Right cardiac atrium (tissue), 5 donors: ENCODE data around the gene UNC5A. TPM values are rescaled to one million over a fixed set of nuclear protein-coding genes. Genes with fewer than 3 reads are reported as not detected.
A peak's percentile ranks its signal among the peaks of the same experiment; 100 is the strongest.

Source experiments
- ATAC-seq, 2 donors: fragments of 200-7000 bp; cut with Tn5 transposase; one replicate each; pipeline versions ENCODE4 v1.8.0 to v1.9.1; 2020; ENCODE audit warnings: moderate library complexity in 2 of 2, mild to moderate bottlenecking in 1 of 2
- DNase-seq, 3 donors: peaks; one replicate each; pipeline ENCODE4 v3.0.0-alpha.2; 2020
- H3K27ac ChIP-seq: one replicate; pipeline ENCODE4 v1.5.1; 2013; ENCODE audit warnings: mild to moderate bottlenecking, low read length, control low read depth, moderate library complexity
- H3K27me3 ChIP-seq: one replicate; pipeline ENCODE4 v1.6.1; 2013; ENCODE audit not compliant: control insufficient read depth, insufficient read depth
- H3K4me1 ChIP-seq: one replicate; pipeline ENCODE4 v1.6.1; 2013; ENCODE audit warnings: low read length; ENCODE audit not compliant: control insufficient read depth, insufficient read depth
- H3K4me3 ChIP-seq: one replicate; pipeline ENCODE4 v1.5.1; 2013; ENCODE audit warnings: low read length, control low read depth
- H3K9me3 ChIP-seq: one replicate; pipeline ENCODE4 v1.6.1; 2013; ENCODE audit warnings: low read length; ENCODE audit not compliant: control insufficient read depth
- WGBS: extraction: QIAGEN DNeasy Blood & Tissue Kit; methylation state at CpG from one replicate; pipeline ENCODE4 v1.1.7; 2013; 5-methylcytosine and 5-hydroxymethylcytosine counted together
- intact Hi-C, 4 donors: fragments of 100-400 bp; cut with DNase I; formaldehyde crosslinking; loops; one replicate each; pipeline versions ENCODE4 v1.11.0 to v1.14.0; 2022 to 2023
- polyA plus RNA-seq: library from polyadenylated mRNA; stranded (reverse); fragments of 200-250 nt; gene quantifications from one replicate; pipeline ENCODE4 v1.2.3, GENCODE V29; 2013
- total RNA-seq, 4 donors: library from RNA; stranded (reverse); fragmentation: NEBNext Ultra II Directional; extraction: Animal tissue kit (Norgen Biotek cat#: 25700); gene quantifications; one replicate each; pipeline ENCODE4 v1.2.1, GENCODE V29; 2021
- donor health status: healthy with polysubstance abuse.
- donor health status: DM: no; HTN: yes; CAD: no.
- donor health status: DM: no; HTN: no; CAD: no.
- donor health status: DM: no; HTN: yes; CAD: no; lungs with severe emphysema.
- donor health status: DM: yes; HTN: yes; CAD: no.

Gene UNC5A
- total and polyA plus RNA-seq, 5 donors = 0.17 to 0.85 (median 0.62) TPM

GRCh38 chr5:176803068-176803942, 7.1 kb upstream of the UNC5A start:
- Histone ChIP-seq H3K4me3 (no peak overlapping the region), H3K27ac (no peak overlapping the region), H3K27me3 (no peaks in the 10 kb centered on the region), H3K9me3 (no peaks in the 10 kb centered on the region), H3K4me1 (no peaks in the 10 kb centered on the region)
- 58% methylated on average over 24 of the region's 24 CpGs for WGBS
- DNase-seq (no peak), ATAC-seq (no peak)
- intact Hi-C loops = no loop called here

GRCh38 chr5:176803943-176804498, 6.3 kb upstream of the UNC5A start:
- intact Hi-C loops = no loop called here
- Histone ChIP-seq H3K4me3 (no peak overlapping the region), H3K9me3 (no peaks in the 10 kb centered on the region), H3K4me1 (no peaks in the 10 kb centered on the region), H3K27me3 (no peaks in the 10 kb centered on the region), H3K27ac (no peak overlapping the region)
- 44% methylated on average over 8 of the region's 8 CpGs for WGBS
- DNase-seq (no peak), ATAC-seq (no peak)

GRCh38 chr5:176806137-176806536, 4.2 kb upstream of the UNC5A start:
- Histone ChIP-seq H3K27ac (no peak overlapping the region), H3K4me3 (no peak overlapping the region), H3K27me3 (no peaks in the 10 kb centered on the region), H3K4me1 (no peaks in the 10 kb centered on the region), H3K9me3 (no peaks in the 10 kb centered on the region)
- 0% methylated on average over 1 of the region's 1 CpG for WGBS
- ATAC-seq (no peak), DNase-seq (no peak)
- intact Hi-C loops = no loop called here

GRCh38 chr5:176809544-176810080, 747 bp upstream of the UNC5A start:
- no peak for ATAC-seq
- DNase-seq = peak in 1 of 3 donors; percentile 23
- Histone ChIP-seq H3K4me1 (no peaks in the 10 kb centered on the region), H3K9me3 (no peaks in the 10 kb centered on the region), H3K27me3 (no peaks in the 10 kb centered on the region), H3K4me3 (peak overlapping the region; percentile 45), H3K27ac (no peak overlapping the region)
- WGBS = under 1% methylated on average over 48 of the region's 48 CpGs
- intact Hi-C loops = loop anchor here in 1 of 4 donors (5.0 kb wide), 1 partner anchor 147 kb away; no protein-coding TSS in a partner anchor

GRCh38 chr5:176810687-176811501, 535 bp downstream of the UNC5A start:
- 3% methylated on average over 68 of the region's 68 CpGs for WGBS
- DNase-seq (peak in 1 of 3 donors; percentile 37), ATAC-seq (peak in 1 of 2 donors; percentile 8)
- peak overlapping the region; percentile 45 for H3K4me3 ChIP-seq
- H3K27ac ChIP-seq = no peak overlapping the region
- no peaks in the 10 kb centered on the region for H3K9me3 ChIP-seq
- intact Hi-C loops = loop anchor here in 1 of 4 donors (5.0 kb wide), 1 partner anchor 149 kb away; no protein-coding TSS in a partner anchor
- H3K4me1 ChIP-seq = no peaks in the 10 kb centered on the region
- no peaks in the 10 kb centered on the region for H3K27me3 ChIP-seq

DNA sequence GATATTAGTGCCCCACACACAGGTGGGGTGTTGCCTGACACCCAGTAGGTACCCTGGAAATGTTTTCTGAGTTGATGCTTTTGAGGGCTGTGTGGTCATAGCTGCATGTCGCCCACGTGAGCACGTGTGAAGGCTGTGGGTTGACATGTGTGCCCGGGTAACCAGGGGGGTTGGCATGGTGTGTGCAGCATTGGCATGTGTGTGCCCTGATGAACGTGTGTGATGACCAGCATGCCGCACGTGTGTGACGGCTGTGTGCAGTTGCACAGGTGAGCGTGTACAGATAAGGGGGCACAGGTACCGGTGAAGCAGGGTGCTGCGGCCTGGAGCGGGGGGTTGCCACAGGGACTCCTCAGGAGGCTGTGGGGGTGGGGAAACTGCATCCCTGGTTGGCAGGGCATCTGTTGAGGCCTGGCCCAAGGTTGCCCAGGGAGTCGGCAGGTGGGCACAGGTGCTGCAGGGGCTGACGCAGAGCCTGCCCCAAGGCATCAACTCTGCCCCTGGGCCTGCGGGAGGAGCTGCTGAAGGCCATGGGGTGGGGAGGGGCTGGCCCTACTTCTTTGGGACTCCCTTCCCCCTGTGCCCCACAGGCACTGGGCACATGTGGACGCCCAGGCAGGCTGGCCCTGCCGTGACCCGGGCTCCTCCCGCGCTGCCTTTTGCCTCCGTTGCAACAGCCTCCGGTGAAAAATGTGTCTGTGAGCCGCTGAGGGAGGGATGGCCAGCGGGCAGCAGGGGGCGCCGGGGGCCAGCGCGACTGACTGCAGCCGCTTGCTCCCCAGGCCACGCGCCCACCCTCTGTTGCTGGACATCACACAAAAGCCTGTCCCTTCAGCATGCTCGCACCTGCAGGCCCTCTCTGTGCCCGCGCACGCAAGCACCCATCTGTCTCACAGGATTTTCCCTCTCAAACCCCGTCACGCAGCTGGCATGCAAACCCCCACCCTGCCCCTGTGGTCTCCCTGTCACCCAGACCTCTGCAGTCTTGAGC, 2.2 kb downstream of the UNC5A start:
- no peak overlapping the region for H3K27ac ChIP-seq
- no peaks in the 10 kb centered on the region for H3K27me3 ChIP-seq
- no peaks in the 10 kb centered on the region for H3K4me1 ChIP-seq
- no peak overlapping the region for H3K4me3 ChIP-seq
- peak in 2 of 3 donors; percentile 34 to 51 for DNase-seq
- 31% methylated on average over 37 of the region's 37 CpGs for WGBS
- intact Hi-C loops = loop anchor here in 1 of 4 donors (5.0 kb wide), 1 partner anchor 150 kb away; no protein-coding TSS in a partner anchor
- ATAC-seq = no peak
- H3K9me3 ChIP-seq = no peaks in the 10 kb centered on the region

DNA sequence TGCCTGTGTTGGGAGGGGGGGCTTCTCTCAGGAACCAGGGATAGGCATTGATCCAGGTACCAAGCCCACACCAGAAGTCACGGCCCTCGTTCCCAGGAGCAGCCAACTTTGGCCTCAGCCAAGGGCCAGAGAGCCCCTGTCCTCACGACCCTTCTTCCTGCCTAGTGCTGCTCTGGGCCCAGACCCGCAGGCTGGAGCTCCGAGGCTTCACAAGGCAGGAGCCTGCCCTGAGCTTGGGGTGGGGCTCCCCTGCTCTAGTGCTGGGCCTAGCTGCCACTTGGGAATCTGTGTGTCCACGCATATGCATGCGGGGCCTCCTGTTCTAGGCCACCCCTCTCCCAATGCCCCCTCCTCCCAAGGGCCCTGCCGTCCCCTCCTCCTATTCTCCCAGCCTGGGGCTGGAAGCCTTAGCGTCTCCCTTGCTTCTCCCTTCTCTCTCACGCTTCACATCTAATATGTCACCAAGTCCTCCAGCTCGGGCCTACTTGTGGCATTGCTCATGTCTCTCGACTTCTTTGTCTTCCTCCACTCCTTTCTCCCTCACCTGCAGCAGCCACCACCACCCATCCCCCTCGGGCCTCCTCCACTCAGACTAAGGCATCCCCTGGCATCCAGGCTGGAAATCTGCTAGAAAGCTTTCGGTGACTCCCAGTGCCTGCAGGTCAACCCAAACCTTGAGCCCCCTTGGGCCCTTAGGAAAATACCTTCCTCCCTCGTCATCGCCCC, 3.4 kb downstream of the UNC5A start:
- Histone ChIP-seq H3K27me3 (no peaks in the 10 kb centered on the region), H3K27ac (no peak overlapping the region), H3K4me3 (no peak overlapping the region), H3K9me3 (no peaks in the 10 kb centered on the region), H3K4me1 (no peaks in the 10 kb centered on the region)
- intact Hi-C loops = loop anchor here in 1 of 4 donors (5.0 kb wide), 1 partner anchor 151 kb away; no protein-coding TSS in a partner anchor
- 70% methylated on average over 16 of the region's 16 CpGs for WGBS
- no peak for ATAC-seq
- peak in 1 of 3 donors; percentile 38 for DNase-seq

DNA sequence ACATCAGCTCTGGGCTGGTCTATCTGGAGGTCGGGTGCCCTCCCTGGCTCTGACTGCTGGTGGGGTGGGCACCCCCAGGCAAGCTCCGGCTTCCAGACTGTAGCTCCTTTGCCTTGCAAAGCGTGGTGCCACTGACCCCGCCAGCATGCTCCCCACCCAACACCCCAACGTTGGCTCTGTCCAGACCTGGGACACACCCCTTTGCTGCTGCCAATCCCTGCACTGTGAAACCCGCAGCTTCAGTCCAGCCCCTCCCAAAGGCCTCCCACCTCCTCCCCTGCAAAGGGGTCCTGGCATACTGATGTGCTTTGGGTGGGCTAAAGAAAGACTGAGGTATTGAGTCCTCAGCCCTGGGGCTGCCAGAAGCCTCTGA, 3.9 kb downstream of the UNC5A start:
- intact Hi-C loops = loop anchor here in 1 of 4 donors (5.0 kb wide), 1 partner anchor 152 kb away; no protein-coding TSS in a partner anchor
- H3K4me1 ChIP-seq = no peaks in the 10 kb centered on the region
- H3K9me3 ChIP-seq = no peaks in the 10 kb centered on the region
- no peak overlapping the region for H3K4me3 ChIP-seq
- no peak for ATAC-seq
- no peak overlapping the region for H3K27ac ChIP-seq
- 74% methylated on average over 6 of the region's 6 CpGs for WGBS
- DNase-seq = peak in 1 of 3 donors; percentile 14
- H3K27me3 ChIP-seq = no peaks in the 10 kb centered on the region

DNA sequence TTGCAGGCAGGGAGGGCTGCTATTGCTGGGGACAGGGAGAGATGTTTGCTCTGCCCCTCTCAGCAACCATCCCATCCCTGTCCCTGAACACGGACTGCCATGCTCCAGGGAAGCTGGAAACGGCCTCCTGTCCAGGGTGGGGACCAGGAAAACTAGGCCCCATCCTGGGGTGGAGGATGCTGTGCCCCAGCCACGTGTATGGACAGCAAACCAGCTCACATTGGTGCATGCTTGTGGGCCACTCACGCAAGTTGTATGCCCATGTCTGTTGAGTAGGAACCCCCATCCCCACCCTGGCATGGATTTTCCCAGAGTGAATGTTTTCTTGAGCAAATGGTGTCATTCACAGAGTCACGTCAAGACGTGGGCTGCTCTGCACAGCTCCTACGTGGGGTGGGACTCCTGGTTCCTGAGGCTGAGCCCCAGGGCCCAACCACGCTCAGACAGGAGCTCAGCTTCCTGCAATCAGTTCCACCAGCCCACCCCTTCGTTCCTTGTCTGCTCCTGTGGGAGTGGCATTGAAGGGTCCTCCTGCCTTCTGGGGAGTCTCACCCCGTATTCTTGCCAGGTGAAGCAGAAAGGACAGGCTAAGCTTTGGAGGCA, 4.6 kb downstream of the UNC5A start:
- ATAC-seq (no peak), DNase-seq (peak in 1 of 3 donors; percentile 33)
- no peak overlapping the region for H3K27ac ChIP-seq
- H3K4me3 ChIP-seq = no peak overlapping the region
- H3K27me3 ChIP-seq = no peaks in the 10 kb centered on the region
- no peaks in the 10 kb centered on the region for H3K4me1 ChIP-seq
- no peaks in the 10 kb centered on the region for H3K9me3 ChIP-seq
- 60% methylated on average over 10 of the region's 10 CpGs for WGBS
- intact Hi-C loops = loop anchor here in 1 of 4 donors (5.0 kb wide), 1 partner anchor 153 kb away; no protein-coding TSS in a partner anchor
